ENCODE results near the gene RYR1.
"Not testable (repeated sequence)": the region's sequence is repeated elsewhere in the genome, so short reads cannot be mapped to it uniquely, and the experiment has no call there.

The RYR1 gene

DNA sequence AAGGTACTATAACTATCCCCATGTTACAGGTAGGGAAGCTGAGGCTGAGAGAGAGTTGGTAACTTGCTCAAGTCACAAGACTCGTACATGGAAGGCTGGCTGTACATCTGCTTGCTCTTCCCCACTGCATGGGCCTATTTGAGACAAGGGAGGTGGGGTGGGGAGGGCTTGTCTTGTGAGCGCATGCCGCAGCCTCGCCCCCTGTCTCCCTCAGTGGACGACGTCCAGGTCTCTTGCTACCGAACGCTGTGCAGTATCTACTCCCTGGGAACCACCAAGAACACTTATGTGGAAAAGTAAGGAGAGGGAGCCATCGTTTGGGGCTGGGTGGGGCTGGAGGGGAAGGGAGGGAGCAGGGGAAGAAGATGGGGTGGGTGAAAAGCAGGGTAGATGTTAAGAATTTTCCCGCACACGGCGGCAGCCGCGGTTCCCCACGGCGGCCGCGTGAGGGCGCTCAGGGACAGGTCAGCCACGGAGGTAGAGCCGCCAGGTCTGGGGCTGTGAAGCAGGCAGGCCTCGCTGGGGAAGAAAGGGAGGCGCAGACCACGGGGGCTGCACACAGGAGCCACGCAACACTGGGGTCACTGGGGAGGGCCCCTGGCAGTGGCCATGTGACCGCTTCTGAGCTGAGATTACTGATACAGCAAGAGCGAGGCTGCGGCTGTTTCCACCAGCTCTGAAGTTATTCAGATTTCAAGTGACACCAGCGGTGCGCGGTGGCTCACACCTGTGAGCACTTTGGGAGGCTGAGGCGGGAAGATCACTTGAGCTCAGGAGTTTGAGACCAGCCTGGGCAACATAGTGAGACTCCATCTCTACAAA lies 81.5 kb downstream of the RYR1 start:
- DNase-seq (ENCODE audit: low read depth): peak; percentile 42

DNA sequence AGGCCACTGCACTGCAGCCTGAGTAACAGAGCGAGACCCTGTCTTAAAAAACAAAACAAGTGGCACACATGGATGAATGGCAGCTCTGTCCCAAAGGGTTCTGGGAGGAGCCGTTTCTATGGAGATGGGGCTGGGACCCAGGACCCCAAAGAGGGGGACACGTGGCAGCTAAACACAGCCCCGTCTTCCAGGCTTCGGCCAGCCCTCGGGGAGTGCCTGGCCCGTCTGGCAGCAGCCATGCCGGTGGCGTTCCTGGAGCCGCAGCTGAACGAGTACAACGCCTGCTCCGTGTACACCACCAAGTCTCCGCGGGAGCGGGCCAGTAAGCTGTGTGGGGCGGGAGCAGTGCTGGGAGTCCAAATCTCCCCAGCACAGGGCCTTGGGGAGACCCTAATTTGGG lies 82.4 kb downstream of the RYR1 start:
- DNase-seq (ENCODE audit: low read depth): no peak

DNA sequence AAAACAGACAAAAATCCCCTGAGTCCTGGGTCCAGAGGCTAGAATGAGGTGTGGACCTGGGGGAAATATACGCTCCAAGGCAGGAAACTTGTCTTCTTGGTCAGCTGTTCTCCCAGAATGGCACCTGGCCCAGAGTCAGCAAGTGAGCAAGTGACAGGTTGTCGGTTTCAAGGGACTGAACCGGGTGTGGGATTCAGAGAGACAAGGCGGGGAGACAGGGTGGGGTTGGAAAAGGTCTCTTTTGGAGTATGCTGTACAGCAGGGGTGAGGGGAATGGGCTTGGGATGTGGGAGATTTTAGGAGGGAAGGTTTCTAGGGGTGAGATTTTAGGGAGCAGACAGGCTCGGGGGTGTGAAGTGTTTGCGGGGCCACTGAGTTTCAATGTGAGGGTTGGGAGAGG lies 83.3 kb downstream of the RYR1 start:
- DNase-seq (ENCODE audit: low read depth): no peak

- DNase-seq (ENCODE audit: low read depth): no peak
Measured at GRCh38 chr19:38517321-38517720, 83.8 kb downstream of the RYR1 start.

DNA sequence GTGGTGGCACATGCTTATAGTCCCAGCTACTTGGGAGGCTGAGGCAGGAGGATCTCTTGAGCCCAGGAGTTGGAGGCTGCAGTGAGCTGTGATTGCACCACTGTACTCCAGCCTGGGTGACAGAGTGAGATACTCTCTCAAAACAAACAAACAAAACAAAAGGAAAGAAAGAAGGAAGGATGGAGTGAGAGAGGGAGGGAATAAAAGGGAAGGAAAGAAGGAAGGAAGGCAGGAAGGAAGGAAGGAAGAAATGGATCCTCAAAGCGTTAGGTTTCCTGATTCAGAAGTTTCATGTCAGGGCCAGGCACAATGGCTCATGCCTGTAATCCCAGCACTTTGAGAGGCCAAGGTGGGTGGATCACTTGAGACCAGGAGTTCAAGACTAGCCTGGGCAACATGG lies 84.5 kb downstream of the RYR1 start:
- DNase-seq (ENCODE audit: low read depth): not testable (repeated sequence)

GRCh38 chr19:38519168-38519567 lies 85.7 kb downstream of the RYR1 start:
- DNase-seq (ENCODE audit: low read depth): no peak

GRCh38 chr19:38519988-38520387 lies 86.5 kb downstream of the RYR1 start:
- no peak for DNase-seq (ENCODE audit: low read depth)

GRCh38 chr19:38522915-38523314 lies 89.4 kb downstream of the RYR1 start:
- no peak for DNase-seq (ENCODE audit: low read depth)

DNA sequence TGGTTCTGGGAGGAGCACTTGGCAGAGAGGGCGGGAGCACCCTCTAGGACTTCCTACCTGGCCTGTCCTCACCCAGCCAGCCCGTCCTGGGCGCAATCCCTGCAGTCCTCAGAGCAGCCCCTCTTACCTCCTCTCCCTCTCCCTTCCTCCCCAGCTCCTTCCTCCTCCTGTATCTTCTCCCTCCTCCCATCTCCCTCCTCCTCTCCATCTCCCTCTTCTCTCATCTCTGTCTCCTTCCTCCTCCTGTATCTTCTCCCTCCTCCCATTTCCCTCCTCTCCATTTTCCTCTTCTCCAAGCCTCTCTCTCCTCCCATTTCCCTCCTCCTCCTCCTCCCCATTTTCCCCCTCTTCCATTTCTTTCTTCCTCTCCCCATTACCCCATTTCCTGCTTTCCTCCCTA lies 89.8 kb downstream of the RYR1 start:
- DNase-seq (ENCODE audit: low read depth): no peak

- no peak for DNase-seq (ENCODE audit: low read depth)
Measured at GRCh38 chr19:38524369-38524768, 90.9 kb downstream of the RYR1 start.

DNA sequence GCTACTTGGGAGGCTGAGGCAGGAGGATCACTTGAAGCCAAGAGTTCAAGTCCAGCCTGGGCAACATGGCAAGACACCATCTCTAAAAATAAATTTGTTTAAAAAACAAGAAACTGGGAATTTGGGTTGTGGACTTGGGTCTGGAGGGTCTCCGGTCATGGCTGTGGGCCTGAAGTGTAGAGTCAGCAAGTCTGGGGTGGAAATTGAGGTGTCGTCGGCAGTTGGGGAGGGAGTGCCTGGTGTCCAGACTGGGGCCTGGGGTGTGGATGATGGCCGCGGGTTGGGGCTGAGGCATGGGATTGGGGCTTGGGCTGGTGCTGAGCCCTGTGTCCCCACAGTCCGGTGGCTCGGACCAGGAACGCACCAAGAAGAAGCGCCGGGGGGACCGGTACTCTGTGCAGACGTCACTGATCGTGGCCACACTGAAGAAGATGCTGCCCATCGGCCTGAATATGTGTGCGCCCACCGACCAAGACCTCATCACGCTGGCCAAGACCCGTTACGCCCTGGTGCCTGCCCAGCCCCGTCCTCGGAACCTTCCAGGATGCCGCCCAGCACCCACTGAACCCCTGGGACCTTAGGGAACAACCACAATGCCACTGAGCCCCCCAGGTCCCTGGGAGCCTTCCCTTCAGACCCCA lies 91.6 kb downstream of the RYR1 start:
- no peak for DNase-seq (ENCODE audit: low read depth)

DNA sequence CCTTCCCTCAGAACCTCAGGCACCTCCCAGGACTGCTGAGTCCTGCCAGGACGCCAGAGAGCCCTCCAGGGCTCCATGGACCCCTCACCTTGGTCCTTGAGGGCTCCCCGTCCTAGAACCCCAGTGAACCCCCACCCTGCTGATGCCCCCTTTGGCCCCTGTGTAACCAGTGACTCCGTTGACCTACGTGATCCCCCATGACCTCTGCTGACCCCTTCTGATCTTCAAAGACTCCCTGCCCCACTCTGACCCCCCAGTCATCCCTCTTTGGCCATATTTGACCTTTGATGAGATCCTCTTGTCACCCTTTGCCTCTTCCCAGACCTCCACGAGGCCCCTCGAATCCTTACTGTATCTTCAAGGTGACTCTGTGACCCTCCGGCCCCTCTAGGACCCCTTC lies 92.9 kb downstream of the RYR1 start:
- DNase-seq (ENCODE audit: low read depth): no peak

- DNase-seq (ENCODE audit: low read depth): no peak
Measured at GRCh38 chr19:38527466-38528136, 94.1 kb downstream of the RYR1 start.

DNA sequence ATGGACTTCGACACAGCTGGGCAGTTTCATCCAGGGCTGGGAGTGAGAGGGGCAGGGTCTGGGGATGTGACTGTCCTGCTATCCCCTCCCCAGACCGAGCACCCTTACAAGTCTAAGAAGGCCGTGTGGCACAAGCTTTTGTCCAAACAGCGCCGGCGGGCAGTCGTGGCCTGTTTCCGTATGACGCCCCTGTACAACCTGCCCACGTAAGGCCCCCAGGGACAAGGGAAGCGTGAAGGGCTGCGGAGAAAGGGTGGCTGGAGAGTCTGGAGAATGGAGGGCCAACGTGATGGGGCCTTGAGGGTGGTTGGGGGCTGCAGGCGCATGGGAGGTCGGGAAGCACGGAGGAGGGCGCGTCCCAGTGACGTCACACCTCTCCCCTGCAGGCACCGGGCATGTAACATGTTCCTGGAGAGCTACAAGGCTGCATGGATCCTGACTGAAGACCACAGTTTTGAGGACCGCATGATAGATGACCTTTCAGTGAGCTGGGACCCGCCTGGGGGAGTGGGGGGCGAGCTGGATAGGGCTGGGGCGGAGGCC lies 94.8 kb downstream of the RYR1 start:
- DNase-seq (ENCODE audit: low read depth): no peak

- DNase-seq (ENCODE audit: low read depth): no peak
Measured at GRCh38 chr19:38528931-38529330, 95.4 kb downstream of the RYR1 start.

GRCh38 chr19:38531515-38531914 lies 98.0 kb downstream of the RYR1 start:
- DNase-seq (ENCODE audit: low read depth): no peak

DNA sequence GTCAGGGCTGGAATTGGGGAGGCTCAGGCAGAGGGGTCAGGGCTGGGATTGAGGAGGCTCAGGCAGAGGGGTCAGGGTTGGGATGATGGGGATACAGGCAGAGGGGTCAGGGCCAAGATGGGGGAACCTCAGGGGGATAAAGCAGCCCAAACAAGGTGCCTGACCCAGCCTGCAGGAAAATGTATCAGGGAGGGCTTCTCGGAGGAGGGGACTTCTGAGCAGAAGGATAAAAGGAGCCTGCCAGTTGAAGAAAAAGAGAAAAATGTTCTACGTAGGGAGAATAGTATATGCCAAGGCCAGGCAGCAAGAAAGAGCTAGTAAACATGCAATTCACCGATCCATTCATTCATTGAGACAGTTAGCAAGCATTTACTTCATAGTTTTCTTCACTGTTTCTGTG lies 99.4 kb downstream of the RYR1 start:
- DNase-seq (ENCODE audit: low read depth): no peak

GRCh38 chr19:38534574-38534973 lies 101.1 kb downstream of the RYR1 start:
- DNase-seq (ENCODE audit: low read depth): no peak

DNA sequence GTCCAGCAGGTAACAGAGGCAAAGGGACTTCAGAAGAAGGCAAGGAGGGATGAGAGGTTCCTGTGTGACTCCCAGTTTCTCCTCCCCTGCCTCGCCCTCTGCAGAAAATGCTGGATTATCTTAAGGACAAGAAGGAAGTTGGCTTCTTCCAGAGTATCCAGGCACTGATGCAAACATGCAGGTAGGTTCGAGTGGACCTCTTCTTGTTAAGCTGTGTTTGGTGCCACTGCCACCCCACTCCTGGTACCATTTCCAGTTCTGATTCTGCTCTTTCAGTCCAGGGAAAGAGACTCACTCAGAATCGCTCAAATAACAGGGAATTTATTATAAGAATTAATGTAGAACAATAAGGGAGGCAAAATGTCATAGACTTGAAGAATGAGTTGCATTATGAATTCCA lies 101.7 kb downstream of the RYR1 start:
- no peak for DNase-seq (ENCODE audit: low read depth)

DNA sequence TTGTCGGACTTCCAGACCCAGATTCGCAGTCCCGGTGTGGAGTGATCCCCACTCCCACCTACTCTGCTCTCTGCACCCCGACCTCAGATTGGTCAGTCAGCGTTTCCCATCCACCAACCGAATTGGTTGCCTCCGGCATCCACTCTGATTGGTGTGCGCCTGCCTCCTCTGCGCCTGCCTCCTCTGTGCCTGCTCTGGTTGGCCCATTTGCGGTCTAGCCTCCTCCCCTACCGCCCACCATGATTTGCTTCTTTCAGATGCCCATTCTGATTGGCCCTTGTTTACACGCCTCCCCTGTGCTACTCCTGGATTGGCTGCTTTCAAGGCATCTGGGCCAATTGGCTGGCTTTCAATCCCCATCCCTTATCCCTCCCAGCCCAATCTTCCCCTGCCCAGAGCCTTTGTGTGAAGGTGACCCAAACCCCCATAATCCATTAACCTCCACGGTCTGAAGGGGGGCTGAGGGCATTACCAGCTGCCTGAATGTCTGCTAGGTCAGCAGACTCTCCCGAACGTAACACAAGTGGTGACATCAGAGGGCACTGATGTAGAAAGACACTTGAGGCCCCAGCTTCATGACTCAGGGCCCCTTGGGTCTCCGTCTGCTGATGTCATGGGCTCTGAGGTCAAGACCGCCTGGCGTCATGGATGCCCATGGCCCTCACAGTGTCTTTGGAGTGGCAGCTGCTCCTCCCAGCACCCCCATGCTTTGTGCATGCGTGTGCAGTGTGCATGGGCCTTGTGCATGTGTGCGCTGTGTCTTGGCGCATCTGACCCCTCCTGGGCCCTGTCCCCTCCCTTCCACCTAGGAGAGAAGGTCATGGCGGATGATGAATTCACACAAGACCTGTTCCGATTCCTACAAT lies 103.8 kb downstream of the RYR1 start:
- no peak for DNase-seq (ENCODE audit: low read depth)

DNA sequence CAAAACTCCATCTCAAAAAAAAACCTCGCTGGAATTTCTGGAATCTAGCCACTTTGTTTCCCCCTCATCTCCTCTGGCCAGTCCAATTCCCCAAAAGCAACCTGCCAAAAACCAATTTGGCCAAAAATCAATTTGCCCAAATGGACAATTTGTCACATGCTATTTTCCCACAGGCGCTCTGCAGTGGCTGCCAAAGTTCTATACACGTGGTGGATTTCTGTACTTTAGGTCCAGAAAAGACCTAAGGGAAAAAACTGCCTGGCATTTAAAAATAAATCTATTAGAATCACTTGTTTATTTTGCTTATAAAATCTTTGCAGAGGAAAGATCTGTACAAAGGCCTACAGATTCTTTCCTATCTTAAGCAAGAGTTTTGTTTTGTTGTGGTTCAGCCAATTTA lies 104.9 kb downstream of the RYR1 start:
- no peak for DNase-seq (ENCODE audit: low read depth)

All from CMK (cell line).